Progenitor cell of endocrine pancreas (in vitro differentiated cells): ENCODE data around the gene ARHGAP26. TPM values are rescaled to one million over a fixed set of nuclear protein-coding genes. Genes with fewer than 3 reads are reported as not detected.

Source experiments
- DNase-seq: peaks from one replicate; pipeline ENCODE4 v3.0.0; 2021; ENCODE audit warnings: low spot score; ENCODE audit not compliant: unreplicated experiment
- H3K27ac Mint-ChIP-seq: 2 replicates; pipeline ENCODE4 v1.8.0; 2021; ENCODE audit warnings: mild to moderate bottlenecking, moderate library complexity, mixed read lengths
- H3K27me3 Mint-ChIP-seq: 2 replicates; pipeline ENCODE4 v1.8.0; 2021; ENCODE audit warnings: mixed read lengths
- H3K36me3 Mint-ChIP-seq: 2 replicates; pipeline ENCODE4 v1.8.0; 2022; ENCODE audit warnings: mixed read lengths; ENCODE audit not compliant: insufficient read depth
- H3K4me1 Mint-ChIP-seq: 2 replicates; pipeline ENCODE4 v1.8.0; 2021; ENCODE audit warnings: low read depth, mixed read lengths
- H3K4me3 Mint-ChIP-seq: 2 replicates; pipeline ENCODE4 v1.8.0; 2021; ENCODE audit warnings: low read depth, mild to moderate bottlenecking, moderate library complexity, mixed read lengths
- H3K9me3 Mint-ChIP-seq: 2 replicates; pipeline ENCODE4 v1.8.0; 2021; ENCODE audit warnings: low read depth, mixed read lengths
- CTCF ChIP-seq: fragments of 200-600 bp; sonication (generic); IDR thresholded peaks from one replicate; pipeline ENCODE4 v1.5.0; 2021; ENCODE audit warnings: antibody characterized with exemption, mild to moderate bottlenecking; ENCODE audit not compliant: unreplicated experiment
- total RNA-seq: library from RNA; stranded (reverse); gene quantifications from 2 replicates; pipeline ENCODE4 v1.2.1, GENCODE V29; 2021

The ARHGAP26 gene
- total RNA-seq, 1 donor from 2014 or later: 21.3 TPM

GRCh38 chr5:142906863-142907671 lies 136.9 kb downstream of the ARHGAP26 start:
- no peak for DNase-seq
- TF ChIP-seq CTCF: no peak
- Mint-ChIP-seq H3K4me1 (peaks cover 23% of the 10 kb centered on the region), H3K36me3 (peaks cover 25% of the 10 kb centered on the region), H3K9me3 (no peaks in the 10 kb centered on the region), H3K27me3 (no peaks in the 10 kb centered on the region), H3K4me3 (no peak overlapping the region), H3K27ac (no peak overlapping the region)

- H3K36me3 Mint-ChIP-seq: peaks cover 19% of the 10 kb centered on the region
- DNase-seq: no peak
These were observed 138.5 kb downstream of the ARHGAP26 start for GRCh38 chr5:142908659-142909058.

GRCh38 chr5:142910128-142910527 lies 140.0 kb downstream of the ARHGAP26 start:
- no peaks in the 10 kb centered on the region for H3K9me3 Mint-ChIP-seq

More at GRCh38 chr5:142908659-142909058, 138.5 kb downstream of the ARHGAP26 start:
- Mint-ChIP-seq H3K9me3 (no peaks in the 10 kb centered on the region), H3K4me1 (peaks cover 30% of the 10 kb centered on the region), H3K27me3 (no peaks in the 10 kb centered on the region), H3K4me3 (no peak overlapping the region), H3K27ac (no peak overlapping the region)
- TF ChIP-seq CTCF: no peak

GRCh38 chr5:142911170-142911569 lies 141.0 kb downstream of the ARHGAP26 start:
- Mint-ChIP-seq H3K27ac (peak overlapping the region; percentile 77), H3K36me3 (peaks cover 12% of the 10 kb centered on the region), H3K9me3 (no peaks in the 10 kb centered on the region), H3K4me3 (no peak overlapping the region), H3K27me3 (no peaks in the 10 kb centered on the region), H3K4me1 (peaks cover 40% of the 10 kb centered on the region)
- TF ChIP-seq CTCF: no peak
- DNase-seq: no peak

More at GRCh38 chr5:142910128-142910527, 140.0 kb downstream of the ARHGAP26 start:
- no peak for TF ChIP-seq CTCF
- DNase-seq: no peak
- Mint-ChIP-seq H3K4me3 (no peak overlapping the region), H3K4me1 (peaks cover 38% of the 10 kb centered on the region), H3K36me3 (peaks cover 13% of the 10 kb centered on the region), H3K27me3 (no peaks in the 10 kb centered on the region), H3K27ac (no peak overlapping the region)

- Mint-ChIP-seq H3K27ac (peak overlapping the region; percentile 7), H3K4me1 (peaks cover 40% of the 10 kb centered on the region), H3K4me3 (peak overlapping the region; percentile 18), H3K9me3 (no peaks in the 10 kb centered on the region), H3K27me3 (no peaks in the 10 kb centered on the region), H3K36me3 (peaks cover 8% of the 10 kb centered on the region)
- DNase-seq: no peak
- TF ChIP-seq CTCF: no peak
These were observed 141.6 kb downstream of the ARHGAP26 start for GRCh38 chr5:142911775-142912174.
